GM12878 (cell line): Measurements from ENCODE around the gene PVRIG. TPM values are rescaled to one million over a fixed set of nuclear protein-coding genes. Genes with fewer than 3 reads are reported as not detected.
A peak's percentile ranks its signal among the peaks of the same experiment; 100 is the strongest.

Experiments used
- ATF2 ChIP-seq: IDR thresholded peaks from 2 replicates; pipeline ENCODE4 v1.6.1; 2012; ENCODE audit warnings: low read length, inconsistent platforms
- ATF7 ChIP-seq: fragments of 450-650 bp; IDR thresholded peaks from 2 replicates; pipeline ENCODE4 v1.6.1; 2016; ENCODE audit warnings: low read depth, mild to moderate bottlenecking
- BCL3 ChIP-seq: IDR thresholded peaks from 2 replicates; pipeline ENCODE4 v1.6.1; 2011; ENCODE audit warnings: borderline replicate concordance, low read depth, mild to moderate bottlenecking, moderate library complexity, low read length; ENCODE audit not compliant: insufficient read depth, poor library complexity, severe bottlenecking
- CEBPB ChIP-seq, 2 experiments: fragments of 150-350 bp in 1 of 2; IDR thresholded peaks; 2 replicates each; pipeline ENCODE4 v1.6.1; 2012 to 2014; ENCODE audit warnings: low read depth in 2 of 2, low read length in 2 of 2, borderline replicate concordance in 1 of 2, inconsistent platforms in 1 of 2
- HDGF ChIP-seq: fragments of 450-650 bp; IDR thresholded peaks from 2 replicates; pipeline ENCODE4 v1.6.1; 2016; ENCODE audit warnings: antibody characterized with exemption
- IRF4 ChIP-seq: IDR thresholded peaks from 2 replicates; pipeline ENCODE4 v1.6.1; 2011; ENCODE audit warnings: low read depth, low read length
- JUNB ChIP-seq: IDR thresholded peaks from 2 replicates; pipeline ENCODE4 v1.6.1; 2016; ENCODE audit warnings: antibody characterized with exemption, mild to moderate bottlenecking
- MYB ChIP-seq: fragments of 150-350 bp; IDR thresholded peaks from 2 replicates; pipeline ENCODE4 v1.6.1; 2014; ENCODE audit warnings: mild to moderate bottlenecking, low read depth, low read length, borderline replicate concordance
- PAX5 ChIP-seq: IDR thresholded peaks from 2 replicates; pipeline ENCODE4 v1.6.1; 2011; ENCODE audit warnings: low read depth, low read length, borderline replicate concordance
- PAX8 ChIP-seq: fragments of 450-650 bp; IDR thresholded peaks from 2 replicates; pipeline ENCODE4 v1.6.1; 2017; ENCODE audit warnings: mild to moderate bottlenecking, moderate library complexity
- PBX3 ChIP-seq: IDR thresholded peaks from 2 replicates; pipeline ENCODE4 v1.6.1; 2011; ENCODE audit warnings: mild to moderate bottlenecking, low read depth, low read length, moderate library complexity; ENCODE audit not compliant: insufficient replicate concordance
- POLR2A ChIP-seq: IDR thresholded peaks from 2 replicates; pipeline ENCODE4 v1.6.1; 2011; ENCODE audit warnings: low read depth, mild to moderate bottlenecking, low read length
- PRDM15 ChIP-seq: fragments of 450-650 bp; formaldehyde crosslinking; IDR thresholded peaks from 2 replicates; pipeline ENCODE4 v1.4.0; 2020; ENCODE audit warnings: mild to moderate bottlenecking, moderate library complexity
- RCOR1 ChIP-seq: conservative IDR thresholded peaks from 2 replicates; pipeline ENCODE4 v1.6.1; 2012; ENCODE audit warnings: low read depth, low read length, improper control_type of control experiment
- RELB ChIP-seq: fragments of 450-650 bp; IDR thresholded peaks from 2 replicates; pipeline ENCODE4 v1.6.1; 2017; ENCODE audit warnings: low read depth, mild to moderate bottlenecking, moderate library complexity
- RFX5 ChIP-seq: IDR thresholded peaks from 2 replicates; pipeline ENCODE4 v1.6.1; 2011; ENCODE audit warnings: low read depth, low read length, improper control_type of control experiment
- SMAD1 ChIP-seq: fragments of 450-650 bp; IDR thresholded peaks from 2 replicates; pipeline ENCODE4 v1.6.1; 2018; ENCODE audit warnings: mild to moderate bottlenecking, low read depth; ENCODE audit not compliant: partially characterized antibody
- TAF1 ChIP-seq: IDR thresholded peaks from 2 replicates; pipeline ENCODE4 v1.6.1; 2011; ENCODE audit warnings: mild to moderate bottlenecking, low read depth, low read length, borderline replicate concordance
- USF1 ChIP-seq: IDR thresholded peaks from 2 replicates; pipeline ENCODE4 v1.6.1; 2011; ENCODE audit warnings: borderline replicate concordance, low read depth, mild to moderate bottlenecking, moderate library complexity, mixed read lengths, low read length; ENCODE audit not compliant: insufficient read depth; ENCODE audit errors: extremely low read length
- YBX1 ChIP-seq: fragments of 450-650 bp; IDR thresholded peaks from 2 replicates; pipeline ENCODE4 v1.6.1; 2016; ENCODE audit warnings: antibody characterized with exemption
- ZZZ3 ChIP-seq: IDR thresholded peaks from 2 replicates; pipeline ENCODE4 v1.6.1; 2011; ENCODE audit warnings: low read depth; ENCODE audit not compliant: control insufficient read depth, insufficient read length
- polyA plus RNA-seq, 11 experiments: library from polyadenylated mRNA; depleted of rRNA in 4 of 11; unstranded in 6 of 11; stranded (reverse) in 5 of 11; fragments of >200 nt; fragmentation: Nextera tagmentation in 4 of 11; fragmentation: Illumina TruSeq in 1 of 11; extraction: Ambion mirVana in 4 of 11; extraction: Trizol in 1 of 11; gene quantifications; 1 replicate in 1 of 11; 2 replicates in 10 of 11; pipeline versions ENCODE4 v1.2.1 to v1.2.3, GENCODE V29; 2011 to 2016; ENCODE audit warnings: inconsistent platforms in 2 of 11, missing spikeins in 2 of 11, low read depth in 1 of 11
- total RNA-seq, 4 experiments: library from RNA; depleted of rRNA in 3 of 4; stranded (reverse); fragments of >200 nt in 3 of 4; fragmentation: Illumina TruSeq in 1 of 4; extraction: Trizol in 1 of 4; gene quantifications; 2 replicates each; pipeline versions ENCODE4 v1.2.1 to v1.2.3, GENCODE V29; 2013 to 2021

PVRIG gene
- total and polyA plus RNA-seq, 10 of the 15 experiments (the other 5 are each of a cell fraction or from before 2014, with no cell fraction given): 1.3 to 44.0 (median 17.9) TPM

- TF ChIP-seq BCL3 (peak; percentile 63), RCOR1 (no peak), TAF1 (no peak; the same call in 1 of the 2 replicates), IRF4 (peak; percentile 68; the same call in 1 of the 2 replicates), ATF2 (peak; percentile 81; the same call in 1 of the 2 replicates), HDGF (no peak), JUNB (peak; percentile 63), RFX5 (no peak), ZZZ3 (no peak), MYB (peak; percentile 95), PRDM15 (CRISPR knock-in tag) (no peak), PAX5 (peak; percentile 93), SMAD1 (peak; percentile 90), USF1 (no peak), ATF7 (peak; percentile 84), PBX3 (peak; percentile 91), POLR2A (peak; percentile 84), RELB (peak; percentile 84), CEBPB (IDR thresholded peaks at IDR 0.05; ENCODE audit: borderline replicate concordance in 1 of 2, low read depth in 2 of 2, low read length in 2 of 2) (no peak), YBX1 (no peak), PAX8 (no peak)
Observed at GRCh38 chr7:100221231-100221718, 1.5 kb downstream of the PVRIG start (continued).
